Right kidney (tissue), 1 donor: ENCODE measurements around the gene NAV2.
"Not testable (repeated sequence)": the region's sequence is repeated elsewhere in the genome, so short reads cannot be mapped to it uniquely, and the experiment has no call there.

Experiments
- DNase-seq: peaks from one replicate; pipeline ENCODE4 v3.0.0-alpha.2; 2016

NAV2 gene

DNA sequence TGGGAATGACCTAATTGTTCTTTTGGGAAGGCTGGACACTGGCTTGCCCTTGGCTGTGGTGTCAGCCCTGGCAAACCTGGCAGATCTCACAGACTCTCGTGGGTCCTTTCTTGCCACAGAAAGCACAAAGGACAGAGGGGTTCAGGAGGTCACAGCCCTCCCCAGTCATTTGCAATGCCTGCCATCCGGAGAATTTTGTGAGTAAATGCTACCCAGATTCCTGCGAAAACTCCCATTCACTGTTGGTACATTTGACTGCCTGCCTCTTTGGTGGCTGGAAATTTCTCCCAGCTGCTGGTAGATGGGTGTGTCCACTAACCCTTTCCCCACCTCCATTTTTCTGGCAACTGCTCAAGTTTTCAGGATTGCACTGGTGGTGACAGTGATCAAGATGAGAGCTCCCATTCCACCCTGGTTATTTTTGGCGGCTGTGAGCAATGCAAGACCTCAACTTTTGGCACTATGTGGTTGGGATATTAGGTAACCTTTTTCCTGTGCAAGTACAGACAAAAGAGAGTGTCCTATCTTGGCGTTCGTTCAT lies 155.7 kb downstream of the NAV2 start:
- no peak for DNase-seq

DNA sequence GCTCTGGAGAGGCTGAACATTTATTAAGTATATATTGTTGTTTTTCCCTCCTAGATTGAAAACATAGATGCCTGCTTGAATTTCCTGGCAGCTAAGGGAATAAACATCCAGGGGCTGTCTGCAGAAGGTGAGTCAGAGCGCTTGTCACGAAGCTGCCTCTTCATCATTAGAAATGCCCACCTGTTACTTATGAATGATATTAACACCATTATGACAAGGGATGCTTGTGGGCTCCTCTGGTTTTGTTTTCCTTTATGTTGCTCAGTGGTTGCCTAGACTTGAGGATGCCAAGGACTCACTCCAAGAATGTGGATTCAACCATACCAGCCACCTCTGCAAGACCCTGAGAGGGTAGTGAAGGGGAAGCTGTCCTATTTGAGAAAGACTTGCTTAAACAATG lies 156.2 kb downstream of the NAV2 start:
- DNase-seq: no peak

DNA sequence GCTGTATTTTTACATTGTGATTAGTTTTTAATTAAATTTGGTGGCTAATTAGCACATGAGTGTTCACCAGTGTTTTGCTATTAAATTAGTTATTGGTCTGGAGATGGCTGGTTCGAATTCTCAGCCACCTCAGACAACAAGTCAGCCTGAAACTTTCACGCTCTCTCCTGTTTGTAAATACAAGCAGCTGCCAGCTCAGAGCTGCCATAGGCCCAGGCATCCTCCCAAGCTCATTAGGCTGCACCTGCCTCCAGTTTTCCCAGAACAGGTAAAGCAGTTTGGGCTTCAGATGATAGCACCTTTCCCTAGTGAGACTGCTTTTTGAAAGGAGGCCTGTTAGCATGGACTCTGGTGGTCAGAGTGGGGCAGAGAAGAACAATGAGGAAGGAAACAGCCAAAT lies 156.8 kb downstream of the NAV2 start:
- DNase-seq: no peak

DNA sequence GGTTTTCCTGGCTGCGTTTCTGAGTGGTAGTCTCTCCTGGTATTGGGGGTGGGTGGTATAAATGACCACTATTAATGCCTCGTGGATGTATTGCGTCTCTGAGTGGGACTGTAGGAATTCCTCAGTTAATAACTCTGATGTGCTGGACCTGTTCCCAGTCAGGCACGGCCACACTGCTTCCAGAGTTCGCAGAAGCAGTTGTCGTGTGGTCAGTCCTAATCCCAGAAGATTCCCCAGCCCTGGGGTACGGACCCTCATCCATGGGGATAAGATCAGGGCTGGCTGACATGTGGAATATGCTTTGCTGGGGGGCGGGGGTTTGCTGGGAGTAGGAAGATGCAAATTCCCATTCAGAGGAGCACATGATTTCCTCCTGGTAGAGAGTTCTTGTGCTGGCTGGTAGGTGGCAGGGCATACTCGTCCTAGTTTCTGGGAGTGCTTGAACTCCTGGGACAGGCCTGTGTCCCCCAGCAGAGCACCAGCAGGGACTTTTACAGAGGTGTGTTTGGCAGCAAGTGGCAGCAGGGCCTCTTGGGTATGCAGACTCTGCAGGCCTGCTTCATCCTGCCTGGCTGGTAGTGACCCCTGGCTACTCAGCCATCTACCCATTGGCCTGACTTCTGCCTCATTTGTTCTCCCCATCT lies 157.4 kb downstream of the NAV2 start:
- no peak for DNase-seq

DNA sequence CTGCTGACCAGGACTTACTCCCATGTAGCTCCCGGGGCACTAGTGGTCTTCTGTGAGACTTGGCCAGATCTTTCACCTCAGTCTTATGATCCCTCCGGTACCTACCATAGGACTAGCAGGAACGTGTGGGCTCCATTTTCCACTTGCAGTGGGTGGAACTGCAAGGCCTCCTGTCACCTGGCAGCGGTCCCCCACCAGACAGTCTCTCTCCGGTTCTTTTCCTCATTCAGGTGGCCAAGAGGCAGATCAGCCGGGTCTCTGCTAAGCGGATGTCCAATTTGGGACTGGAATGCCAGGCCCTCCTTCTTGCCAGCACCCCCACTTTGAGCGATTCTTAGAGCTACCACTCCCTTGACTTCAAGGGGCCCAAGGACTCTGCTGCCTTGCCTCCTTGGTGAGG lies 158.9 kb downstream of the NAV2 start:
- no peak for DNase-seq

DNA sequence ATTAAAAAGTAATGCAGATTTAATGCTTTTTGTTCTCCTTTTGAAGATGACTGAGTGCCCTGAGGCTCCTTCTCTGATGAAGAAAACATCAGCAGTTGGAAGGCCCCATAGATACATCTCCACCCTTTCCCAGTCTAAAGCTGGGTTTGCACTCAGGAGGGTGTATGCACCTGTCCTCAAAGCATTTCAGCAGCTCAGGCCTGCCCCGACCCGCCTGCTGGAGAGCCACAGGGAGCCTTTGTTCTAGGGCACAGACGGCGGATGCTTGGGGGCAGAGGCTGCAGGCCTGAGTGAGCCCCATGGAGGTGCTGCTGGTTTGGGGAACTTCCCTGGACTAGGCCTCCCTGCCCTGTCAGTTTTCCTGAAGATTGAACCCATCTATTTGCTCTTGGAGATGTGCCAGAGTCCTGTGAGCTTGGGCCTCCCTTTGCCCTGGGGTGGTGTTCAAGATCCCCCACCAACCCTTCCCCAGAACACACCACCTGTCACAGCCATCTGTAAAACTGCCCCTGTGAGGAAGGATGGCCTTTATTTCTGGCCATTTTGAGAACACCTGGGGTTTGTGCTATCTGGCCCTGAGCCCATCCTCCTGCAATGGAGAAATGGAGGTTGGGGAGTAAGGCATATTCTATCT lies 160.0 kb downstream of the NAV2 start:
- DNase-seq: no peak

DNA sequence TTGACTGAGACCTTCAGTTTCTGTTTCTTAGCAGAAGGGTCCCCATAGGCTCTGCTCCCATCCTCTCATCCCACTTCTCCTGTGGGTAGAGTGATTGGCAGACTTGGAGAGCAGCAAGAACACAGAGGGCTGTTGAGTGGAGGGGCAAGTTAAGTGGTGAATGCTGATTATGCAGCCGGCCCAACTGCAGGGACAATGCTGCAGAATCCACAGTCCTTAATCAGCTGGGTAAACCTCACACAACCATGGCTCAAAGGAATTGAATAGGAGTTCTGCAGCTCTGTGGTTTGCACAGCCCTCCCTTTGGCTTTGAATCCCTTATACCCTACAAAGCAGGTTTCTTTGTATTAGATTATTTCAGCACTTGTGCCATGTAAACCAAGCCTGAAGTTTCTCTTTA lies 161.1 kb downstream of the NAV2 start:
- no peak for DNase-seq

DNA sequence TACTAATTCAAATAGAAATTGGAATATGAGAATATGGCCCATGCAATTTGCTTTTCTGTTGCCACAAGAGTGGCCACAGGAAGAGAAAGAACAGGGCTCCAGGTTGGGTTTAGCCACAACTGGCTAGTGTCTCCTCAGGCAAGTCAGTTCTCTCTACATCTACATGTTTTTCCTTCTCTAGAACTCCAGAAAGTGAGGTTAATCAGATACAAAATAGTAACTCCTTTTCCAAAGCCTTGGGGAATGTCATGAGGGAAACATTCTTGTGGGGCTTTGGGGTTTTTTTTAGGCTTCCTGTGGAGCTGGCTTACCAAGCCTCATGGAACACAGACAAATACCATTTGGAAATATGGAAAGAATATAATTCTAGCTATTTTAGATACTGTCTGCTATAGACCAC lies 161.6 kb downstream of the NAV2 start:
- no peak for DNase-seq

DNA sequence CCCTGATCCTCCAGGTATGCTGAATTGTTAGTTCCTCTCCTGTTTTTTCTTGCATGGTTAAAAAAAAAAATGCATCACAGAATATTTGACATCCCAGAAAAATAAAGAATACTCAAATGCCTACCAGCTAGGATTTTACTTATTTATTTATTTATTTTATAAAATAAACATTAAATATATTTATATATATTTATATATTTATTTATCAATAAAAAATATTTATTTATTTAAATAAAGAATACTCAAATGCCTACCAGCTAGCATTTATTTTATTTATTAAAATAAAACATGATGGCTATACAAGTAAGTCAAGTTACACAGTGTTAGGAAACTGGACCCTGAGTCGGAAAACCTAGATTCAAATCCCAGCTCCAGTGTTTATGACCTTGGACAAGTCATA lies 164.1 kb downstream of the NAV2 start:
- DNase-seq: no peak

DNA sequence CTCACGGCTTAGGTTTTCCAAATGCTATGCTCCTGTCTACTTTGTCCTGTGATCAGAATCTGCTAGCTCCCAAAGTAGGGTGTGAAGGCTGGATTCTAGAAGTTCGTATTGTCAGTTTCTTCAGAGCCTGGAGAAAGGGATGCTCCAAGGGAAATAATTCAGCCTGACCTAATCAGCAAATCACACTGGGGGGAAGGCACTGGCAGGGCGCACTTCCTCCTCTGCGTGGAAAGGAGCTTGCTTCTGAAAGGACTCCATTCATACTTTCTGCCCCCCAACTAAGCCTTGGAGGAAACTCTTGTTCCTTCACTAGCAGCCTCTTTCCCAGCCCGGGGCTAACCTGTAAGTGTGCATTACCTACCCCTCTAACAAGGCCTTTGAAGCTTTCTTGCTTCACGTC lies 165.9 kb downstream of the NAV2 start:
- no peak for DNase-seq

DNA sequence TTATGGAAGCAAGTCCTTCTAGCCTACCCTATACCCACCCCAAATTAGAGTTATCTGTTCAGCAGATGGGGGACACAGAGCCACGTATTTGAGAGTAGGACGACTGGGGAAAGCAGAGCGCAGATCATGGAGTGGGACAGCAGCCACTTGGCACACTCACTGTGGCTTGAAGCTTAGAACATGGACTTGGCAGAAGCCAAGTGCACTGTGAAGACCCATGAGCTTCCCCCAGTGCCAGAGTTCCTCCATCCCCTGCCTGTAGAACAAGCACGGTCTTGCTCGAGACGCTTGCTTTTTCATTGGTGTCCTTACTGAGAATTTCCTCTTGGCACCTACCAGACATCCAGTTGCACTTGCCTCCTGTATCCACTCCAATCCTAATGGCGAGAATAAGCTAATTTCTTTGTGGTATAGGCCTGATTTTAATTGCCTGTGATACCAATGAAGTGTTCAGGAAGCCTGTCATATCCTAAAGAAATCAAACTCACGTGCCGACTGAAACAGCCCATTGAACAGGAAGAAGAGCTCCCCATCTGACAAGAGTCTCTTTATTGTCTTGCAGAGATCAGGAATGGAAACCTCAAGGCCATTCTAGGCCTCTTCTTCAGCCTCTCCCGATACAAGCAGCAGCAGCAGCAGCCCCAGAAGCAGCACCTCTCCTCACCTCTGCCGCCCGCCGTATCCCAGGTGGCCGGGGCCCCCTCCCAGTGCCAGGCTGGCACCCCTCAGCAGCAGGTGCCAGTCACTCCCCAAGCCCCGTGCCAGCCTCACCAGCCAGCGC lies 166.9 kb downstream of the NAV2 start:
- no peak for DNase-seq

DNA sequence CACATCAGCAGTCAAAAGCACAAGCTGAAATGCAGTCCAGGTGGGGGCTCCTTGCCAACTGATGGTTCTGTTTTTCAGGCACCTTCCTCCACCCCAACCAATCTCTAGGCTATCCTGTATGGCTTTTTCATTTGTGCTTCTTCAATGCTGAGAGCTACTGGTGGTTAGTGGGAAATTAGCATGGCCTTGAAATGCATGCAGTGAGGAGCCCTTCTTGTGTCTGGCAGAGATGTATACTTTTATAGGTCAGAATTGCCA lies 167.4 kb downstream of the NAV2 start:
- no peak for DNase-seq

DNA sequence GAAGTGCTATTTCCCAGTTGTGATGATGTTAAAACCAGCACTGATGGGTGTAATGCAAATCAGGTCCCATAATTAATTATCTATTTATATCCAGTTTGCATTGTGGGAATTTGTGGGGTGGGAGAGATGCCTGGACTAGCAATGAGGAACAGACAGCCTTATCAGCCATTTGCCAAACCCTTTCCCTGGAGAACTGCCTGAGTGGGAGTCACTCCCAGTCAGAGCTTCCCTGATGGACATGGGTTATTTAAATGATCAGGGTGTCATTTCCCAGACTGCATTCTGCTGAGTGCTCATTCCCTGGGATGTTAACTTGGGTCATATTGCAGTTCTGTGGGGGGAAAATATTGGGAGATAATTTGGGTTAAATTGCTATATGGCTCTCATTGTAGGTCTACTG lies 168.5 kb downstream of the NAV2 start:
- DNase-seq: no peak

DNA sequence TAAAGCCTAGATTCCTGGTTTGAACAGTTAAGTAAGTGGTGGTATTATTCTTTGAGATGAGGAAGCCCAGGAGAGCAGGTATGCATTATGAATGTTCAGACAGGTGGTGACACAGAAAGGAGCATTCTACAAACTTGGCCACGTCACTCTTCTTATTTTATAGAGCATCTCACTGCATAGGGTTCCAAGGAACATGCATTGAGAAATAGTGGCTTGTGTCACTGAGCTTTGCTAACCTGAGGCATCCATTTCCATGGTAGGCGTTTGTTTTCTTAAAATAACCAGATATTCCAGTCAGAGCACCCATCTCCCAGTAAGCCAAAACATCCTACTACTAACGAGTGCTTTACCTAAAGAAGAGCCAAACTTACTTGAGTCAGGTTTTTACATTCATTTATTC lies 169.7 kb downstream of the NAV2 start:
- DNase-seq: no peak

DNA sequence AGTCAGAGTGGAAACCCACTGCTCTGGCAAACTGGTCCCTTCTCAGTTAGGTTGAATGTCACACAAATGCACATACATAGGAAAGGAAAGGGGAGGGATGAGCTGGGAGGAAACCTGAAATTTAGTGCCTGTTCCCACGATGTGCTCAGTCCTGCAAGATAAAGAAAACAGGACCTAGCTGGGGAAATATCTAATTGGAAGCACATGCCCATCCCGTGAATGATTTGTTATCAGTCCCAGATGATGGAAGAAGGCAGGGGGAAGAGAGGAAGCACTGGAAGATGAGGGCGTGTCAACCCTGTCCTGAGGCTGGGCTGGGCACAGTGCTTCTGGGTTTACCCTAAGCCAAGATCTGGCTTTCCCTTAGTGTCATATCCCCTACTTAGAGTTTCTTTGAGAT lies 173.9 kb downstream of the NAV2 start:
- no peak for DNase-seq

DNA sequence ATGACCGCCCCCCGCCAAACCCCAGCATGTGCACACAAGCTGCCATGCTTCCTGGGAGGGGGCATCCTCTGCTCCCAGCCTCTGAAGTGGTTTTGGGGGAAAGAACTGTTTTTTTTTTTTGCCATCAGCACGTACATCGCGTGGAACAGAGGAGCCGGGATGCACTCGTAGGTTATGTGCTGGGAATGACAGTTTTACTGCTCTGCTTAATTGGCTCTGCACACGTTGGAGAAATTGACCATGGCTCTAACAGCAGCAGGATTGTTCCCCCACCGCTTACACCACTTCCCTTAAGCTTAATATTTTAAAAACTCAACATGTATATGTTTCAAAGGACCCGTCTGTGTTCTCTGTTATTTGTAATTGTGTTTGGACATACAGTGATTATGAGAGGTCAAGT lies 175.2 kb downstream of the NAV2 start:
- DNase-seq: no peak

DNA sequence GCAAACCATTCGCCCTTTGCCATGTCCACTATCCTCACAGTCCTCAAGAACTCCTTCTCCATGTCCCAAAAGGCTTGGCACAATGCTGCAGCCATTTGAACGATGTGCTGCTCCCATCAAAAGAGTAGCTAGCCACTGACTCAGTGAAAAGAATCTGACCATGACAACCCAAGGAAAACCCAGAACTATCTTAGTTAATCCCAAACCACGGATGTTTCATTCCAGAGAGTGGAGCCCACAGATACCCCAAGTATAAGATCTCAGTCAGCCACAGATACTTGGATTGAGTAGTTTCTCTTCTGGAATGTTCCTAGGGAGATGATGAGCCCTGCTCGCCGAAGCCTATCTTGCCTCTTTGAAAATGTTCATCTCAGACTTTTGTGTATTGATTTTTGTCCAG lies 176.9 kb downstream of the NAV2 start:
- DNase-seq: no peak

DNA sequence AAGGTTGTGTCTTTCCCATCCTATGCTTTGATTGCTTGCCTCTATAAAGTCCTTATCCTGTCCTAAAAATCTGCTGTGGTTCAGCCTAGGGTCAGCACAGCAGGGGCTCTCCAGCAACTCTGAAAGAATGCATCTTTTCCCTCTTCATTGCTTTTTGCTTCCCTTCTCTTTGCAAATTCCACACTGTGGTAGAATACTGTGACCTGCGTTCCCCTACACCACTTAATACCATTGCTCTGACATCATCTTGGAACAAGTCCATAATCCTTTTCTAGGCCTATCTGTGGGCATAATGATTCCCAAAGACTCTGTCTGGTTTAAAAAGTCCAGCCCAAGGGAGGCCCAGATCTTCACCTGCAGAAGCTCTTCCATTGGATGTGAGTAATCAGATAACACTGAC lies 177.7 kb downstream of the NAV2 start:
- DNase-seq: no peak

DNA sequence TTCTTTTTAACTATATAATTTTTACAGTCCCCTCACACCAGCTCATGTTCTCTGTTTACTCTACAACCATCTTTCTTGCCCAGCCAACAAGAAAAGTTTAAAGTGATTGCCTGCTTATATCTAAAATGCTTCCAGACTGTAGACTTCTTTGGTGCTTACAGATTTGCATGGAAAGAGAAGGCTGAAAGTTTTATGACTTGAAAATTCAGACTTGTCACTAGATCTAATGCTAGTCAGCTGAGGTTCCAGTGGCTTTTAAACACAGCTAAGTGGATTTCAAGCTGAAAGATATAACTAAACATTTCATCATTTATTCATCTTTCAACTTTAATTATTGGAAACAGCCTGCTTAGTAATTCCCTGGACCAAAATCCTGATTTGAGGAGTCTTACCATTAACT lies 178.4 kb downstream of the NAV2 start:
- no peak for DNase-seq

DNA sequence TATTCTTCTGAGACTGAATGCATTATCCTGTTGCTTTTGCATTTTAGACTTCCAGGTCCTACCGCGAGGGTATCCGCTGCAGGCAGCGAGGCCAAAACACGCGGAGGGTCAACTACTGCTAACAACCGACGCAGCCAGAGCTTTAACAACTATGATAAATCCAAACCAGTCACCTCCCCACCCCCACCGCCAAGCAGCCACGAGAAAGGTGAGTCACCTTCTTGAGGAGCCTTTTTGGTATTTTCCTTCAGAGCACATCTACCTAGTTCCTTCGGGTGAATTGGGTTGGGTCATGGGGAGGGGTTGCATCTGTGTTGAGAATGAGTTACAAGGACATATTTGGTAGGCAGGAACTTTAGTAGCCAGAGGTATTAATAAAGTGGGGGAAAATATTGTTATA lies 179.8 kb downstream of the NAV2 start:
- no peak for DNase-seq

DNA sequence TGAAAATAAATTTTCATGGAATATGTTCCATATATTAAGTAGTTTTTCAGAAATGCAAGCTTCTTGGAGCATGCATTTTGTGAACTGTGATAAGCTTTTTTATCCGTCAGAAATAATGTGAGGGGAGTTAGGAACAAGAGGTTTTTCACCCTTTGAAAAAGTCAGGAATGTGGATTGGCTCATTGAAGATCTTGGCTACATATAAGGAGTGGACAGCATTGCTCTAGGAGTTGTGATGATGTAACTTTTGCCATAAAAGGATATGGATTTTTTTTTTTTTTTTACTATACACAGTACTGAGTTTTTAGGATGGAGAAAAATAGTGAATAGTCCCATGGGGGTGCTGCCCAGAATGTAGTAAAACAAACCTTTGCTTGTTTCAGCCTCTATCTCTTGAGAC lies 180.2 kb downstream of the NAV2 start:
- no peak for DNase-seq

DNA sequence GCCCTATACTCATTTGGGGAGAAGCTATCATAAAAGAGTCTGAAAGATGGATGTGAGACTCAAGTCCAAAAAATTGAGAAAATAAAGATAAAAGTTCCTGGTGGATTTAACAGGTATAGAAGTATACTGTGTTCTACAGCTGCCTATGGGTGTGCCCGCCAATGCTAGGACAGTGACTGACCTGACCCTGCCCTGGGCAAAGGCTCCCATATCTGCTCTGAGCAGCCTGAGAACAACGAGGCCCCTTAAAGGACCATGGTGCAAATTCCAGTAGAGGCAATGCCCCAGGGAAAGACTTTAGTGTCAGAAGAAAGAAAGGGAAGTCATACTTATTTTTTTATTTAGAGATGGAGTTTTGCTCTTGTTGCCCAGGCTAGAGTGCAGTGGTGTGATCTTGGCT lies 181.8 kb downstream of the NAV2 start:
- DNase-seq: no peak

DNA sequence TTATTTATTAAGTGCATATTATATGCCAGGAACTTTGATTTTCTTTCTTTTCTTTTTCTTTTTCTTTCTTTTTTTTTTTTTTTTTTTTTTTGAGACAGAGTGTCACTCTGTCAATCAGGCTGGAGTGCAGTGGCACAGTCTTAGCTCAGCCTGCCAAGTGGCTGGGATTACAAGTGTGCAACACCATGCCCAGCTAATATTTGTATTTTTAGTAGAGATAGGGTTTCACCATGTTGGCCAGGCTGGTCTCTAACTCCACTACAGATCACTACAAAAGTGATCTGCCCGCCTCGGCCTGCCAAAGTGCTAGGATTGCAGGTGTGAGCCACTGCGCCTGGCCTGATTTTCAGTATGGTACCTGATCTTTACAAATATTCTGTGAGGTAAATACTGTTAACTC lies 182.4 kb downstream of the NAV2 start:
- DNase-seq: not testable (repeated sequence)

DNA sequence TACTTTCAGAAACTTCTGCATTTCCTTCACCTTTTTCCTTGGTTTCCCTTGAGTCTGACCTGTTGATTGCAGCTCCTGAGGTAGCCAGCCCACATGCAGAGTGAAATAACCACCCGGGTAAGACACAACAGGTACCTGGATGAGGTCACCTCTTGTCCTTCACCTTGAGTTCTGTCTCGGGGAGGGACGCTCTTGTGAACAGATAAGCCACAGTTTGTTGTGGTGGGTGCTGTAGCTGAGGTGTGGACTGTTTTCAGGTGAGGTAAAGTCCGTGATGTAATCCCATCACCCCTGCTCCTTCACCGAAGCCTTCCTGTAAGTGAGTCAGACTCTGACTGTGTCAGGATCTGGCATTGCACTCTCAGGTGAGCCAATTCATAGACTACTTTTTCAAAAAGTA lies 183.1 kb downstream of the NAV2 start:
- DNase-seq: no peak
